Naive B cell (primary cell): ENCODE measurements around the gene BLM. TPM values are rescaled to one million over a fixed set of nuclear protein-coding genes. Genes with fewer than 3 reads are reported as not detected.
"Not testable (repeated sequence)": the region's sequence is repeated elsewhere in the genome, so short reads cannot be mapped to it uniquely, and the experiment has no call there.

Experiments
- ATAC-seq, 2 donors: fragments of 150-1000 bp; cut with Tn5 transposase; 2 replicates each; pipeline ENCODE4 v1.10.0; 2021; ENCODE audit warnings: low read depth in 2 of 2, mild to moderate bottlenecking in 2 of 2, moderate library complexity in 2 of 2
- DNase-seq: peaks from one replicate; pipeline ENCODE4 v3.0.0; 2022
- H3K27ac Mint-ChIP-seq, 6 donors: one replicate each; pipeline ENCODE4 v1.8.0; 2020 to 2022; ENCODE audit warnings: mild to moderate bottlenecking in 6 of 6, mixed read lengths in 6 of 6, moderate library complexity in 5 of 6, inconsistent platforms in 2 of 6
- H3K27me3 Mint-ChIP-seq, 3 donors: one replicate each; pipeline ENCODE4 v1.8.0; 2021 to 2022; ENCODE audit warnings: mixed read lengths in 3 of 3, mild to moderate bottlenecking in 1 of 3
- H3K36me3 Mint-ChIP-seq, 2 donors: one replicate each; pipeline ENCODE4 v1.8.0; 2020 to 2022; ENCODE audit warnings: mixed read lengths in 2 of 2, inconsistent platforms in 1 of 2, mild to moderate bottlenecking in 1 of 2
- H3K4me1 Mint-ChIP-seq, 3 donors: one replicate each; pipeline ENCODE4 v1.8.0; 2020 to 2022; ENCODE audit warnings: mixed read lengths in 3 of 3, inconsistent platforms in 1 of 3, mild to moderate bottlenecking in 1 of 3, moderate library complexity in 1 of 3
- H3K4me3 Mint-ChIP-seq, 8 donors: one replicate each; pipeline ENCODE4 v1.8.0; 2020 to 2022; ENCODE audit warnings: mild to moderate bottlenecking in 8 of 8, mixed read lengths in 8 of 8, moderate library complexity in 8 of 8, inconsistent platforms in 2 of 8
- H3K9me3 Mint-ChIP-seq, 7 donors: one replicate each; pipeline ENCODE4 v1.8.0; 2020 to 2022; ENCODE audit warnings: mixed read lengths in 7 of 7, mild to moderate bottlenecking in 5 of 7, inconsistent platforms in 2 of 7, moderate library complexity in 1 of 7
- polyA plus RNA-seq, 6 donors: library from polyadenylated mRNA; unstranded; fragments of 300-500 nt; fragmentation: Illumina TruSeq; gene quantifications; one replicate each; pipeline ENCODE4 v1.2.3, GENCODE V29; 2021; ENCODE audit warnings: low read depth in 6 of 6

BLM gene
- polyA plus RNA-seq, 6 donors from 2014 or later = 5.5 to 11.1 (median 6.8) TPM; not detected in 1

GRCh38 chr15:90716317-90716975, 700 bp upstream of the BLM start:
- peaks cover 29 to 38% (median 32%) of the 10 kb centered on the region in 3 donors for H3K4me1 Mint-ChIP-seq
- H3K27ac Mint-ChIP-seq = peak overlapping the region; percentile 87 to 98 (median 97)
- peak overlapping the region; percentile 92 to 99 (median 98) for H3K4me3 Mint-ChIP-seq
- no peak for ATAC-seq
- no peak for DNase-seq
- no peaks in the 10 kb centered on the region for H3K27me3 Mint-ChIP-seq
- H3K36me3 Mint-ChIP-seq = no peaks in the 10 kb centered on the region
- H3K9me3 Mint-ChIP-seq = no peaks in the 10 kb centered on the region

- peak overlapping the region in 4 of 6 donors; percentile 68 to 97 (median 91) for H3K27ac Mint-ChIP-seq
- peaks cover 24 to 33% (median 24%) of the 10 kb centered on the region in 3 donors for H3K4me1 Mint-ChIP-seq
- H3K36me3 Mint-ChIP-seq = no peaks in the 10 kb centered on the region
- no peaks in the 10 kb centered on the region for H3K9me3 Mint-ChIP-seq
- no peak for DNase-seq
- no peak for ATAC-seq
- H3K4me3 Mint-ChIP-seq = peak overlapping the region; percentile 92 to 99 (median 98)
- no peaks in the 10 kb centered on the region for H3K27me3 Mint-ChIP-seq
These were observed 1.1 kb downstream of the BLM start for GRCh38 chr15:90718232-90718631.

GRCh38 chr15:90720131-90720530, 3.0 kb downstream of the BLM start:
- DNase-seq (no peak), ATAC-seq (no peak)
- Mint-ChIP-seq H3K4me3 (peak overlapping the region in 2 of 8 donors; percentile 33 to 81), H3K27me3 (no peaks in the 10 kb centered on the region), H3K27ac (no peak overlapping the region), H3K36me3 (peaks cover 0 to 4% of the 10 kb centered on the region in 2 donors), H3K9me3 (no peaks in the 10 kb centered on the region), H3K4me1 (peaks cover 31 to 42% (median 34%) of the 10 kb centered on the region in 3 donors)

DNA sequence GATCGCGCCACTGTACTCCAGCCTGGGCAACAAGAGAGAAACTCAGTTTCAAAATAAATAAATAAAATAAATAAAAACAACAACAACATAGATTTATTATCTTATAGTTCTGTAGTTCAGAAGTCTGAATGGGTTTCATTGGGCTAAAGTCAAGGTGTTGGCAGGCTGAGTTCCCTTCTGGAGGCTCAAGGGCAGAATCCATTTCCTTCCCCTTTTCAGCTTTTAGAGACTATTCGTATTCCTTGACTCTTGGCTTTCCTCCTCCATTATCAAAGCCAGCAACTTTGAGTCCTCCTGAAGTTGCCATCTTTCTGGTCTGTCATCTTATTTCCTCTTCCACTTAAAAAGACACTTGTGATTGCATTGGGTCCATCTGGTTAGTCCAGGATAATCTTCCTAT, 12.1 kb downstream of the BLM start:
- Mint-ChIP-seq H3K4me1 (peaks cover 17 to 21% (median 18%) of the 10 kb centered on the region in 3 donors), H3K4me3 (no peak overlapping the region), H3K9me3 (peaks cover 0 to 4% (median 0%) of the 10 kb centered on the region in 7 donors), H3K36me3 (peaks cover 0 to 6% of the 10 kb centered on the region in 2 donors), H3K27me3 (no peaks in the 10 kb centered on the region), H3K27ac (peak overlapping the region in 1 of 6 donors; percentile 44)
- no peak for ATAC-seq
- DNase-seq = no peak

GRCh38 chr15:90730290-90730689, 13.1 kb downstream of the BLM start:
- DNase-seq = no peak
- H3K4me1 Mint-ChIP-seq = peaks cover 7 to 11% (median 11%) of the 10 kb centered on the region in 3 donors
- H3K27ac Mint-ChIP-seq = no peak overlapping the region
- H3K9me3 Mint-ChIP-seq = peaks cover 0 to 4% (median 0%) of the 10 kb centered on the region in 7 donors
- ATAC-seq = no peak
- H3K36me3 Mint-ChIP-seq = peaks cover 0 to 3% of the 10 kb centered on the region in 2 donors
- no peak overlapping the region for H3K4me3 Mint-ChIP-seq
- H3K27me3 Mint-ChIP-seq = no peaks in the 10 kb centered on the region

GRCh38 chr15:90735923-90736322, 18.8 kb downstream of the BLM start:
- peaks cover 0 to 17% (median 0%) of the 10 kb centered on the region in 3 donors for H3K4me1 Mint-ChIP-seq
- DNase-seq (no peak), ATAC-seq (no peak)
- no peak overlapping the region for H3K4me3 Mint-ChIP-seq
- peaks cover 0 to 14% of the 10 kb centered on the region in 2 donors for H3K36me3 Mint-ChIP-seq
- H3K27ac Mint-ChIP-seq = no peak overlapping the region
- H3K27me3 Mint-ChIP-seq = no peaks in the 10 kb centered on the region
- H3K9me3 Mint-ChIP-seq = peaks cover 0 to 7% (median 2%) of the 10 kb centered on the region in 7 donors

GRCh38 chr15:90740545-90740944, 23.4 kb downstream of the BLM start:
- H3K4me3 Mint-ChIP-seq, DNase-seq, ATAC-seq, H3K9me3 Mint-ChIP-seq, H3K27me3 Mint-ChIP-seq: not testable (repeated sequence)
- peaks cover 0 to 11% of the 10 kb centered on the region in 2 donors for H3K36me3 Mint-ChIP-seq
- H3K27ac Mint-ChIP-seq = peak overlapping the region in 1 of 6 donors; percentile 11
- H3K4me1 Mint-ChIP-seq = peaks cover 0 to 27% (median 5%) of the 10 kb centered on the region in 3 donors

- peak overlapping the region in 3 of 6 donors; percentile 49 to 72 (median 56) for H3K27ac Mint-ChIP-seq
These were observed 24.9 kb downstream of the BLM start for GRCh38 chr15:90742087-90742486.

DNA sequence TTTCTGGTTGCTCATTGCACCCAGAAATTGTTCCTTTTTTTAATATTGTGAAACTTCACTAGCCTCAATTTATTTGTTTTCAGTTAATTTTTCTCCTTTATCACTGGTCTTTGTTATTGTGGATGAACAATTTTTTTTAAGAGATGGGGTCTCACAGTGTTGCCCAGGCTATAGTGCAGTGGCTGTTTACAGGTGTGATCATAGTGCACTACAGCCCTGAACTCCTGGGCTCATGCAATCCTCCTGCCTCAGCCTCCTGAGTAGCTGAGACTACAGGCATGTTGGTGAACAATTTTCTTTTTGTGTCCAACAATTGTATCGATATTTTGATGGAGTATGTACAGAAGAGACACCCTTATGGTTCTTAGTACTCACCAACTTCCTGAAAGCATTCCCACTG, 26.3 kb downstream of the BLM start:
- H3K27ac Mint-ChIP-seq = peak overlapping the region in 2 of 6 donors; percentile 1 to 80
- no peak for ATAC-seq

More at GRCh38 chr15:90742087-90742486, 24.9 kb downstream of the BLM start:
- ATAC-seq (no peak), DNase-seq (no peak)
- Mint-ChIP-seq H3K36me3 (peaks cover 0 to 7% of the 10 kb centered on the region in 2 donors), H3K27me3 (no peaks in the 10 kb centered on the region), H3K4me3 (no peak overlapping the region), H3K4me1 (peaks cover 4 to 27% (median 8%) of the 10 kb centered on the region in 3 donors), H3K9me3 (peaks cover 0 to 4% (median 0%) of the 10 kb centered on the region in 7 donors)

GRCh38 chr15:90744759-90745402, 27.7 kb downstream of the BLM start:
- Mint-ChIP-seq H3K9me3 (peaks cover 0 to 4% (median 0%) of the 10 kb centered on the region in 7 donors), H3K27ac (no peak overlapping the region), H3K4me1 (peaks cover 6 to 20% (median 8%) of the 10 kb centered on the region in 3 donors), H3K27me3 (no peaks in the 10 kb centered on the region), H3K36me3 (peaks cover 0 to 4% of the 10 kb centered on the region in 2 donors), H3K4me3 (no peak overlapping the region)
- no peak for ATAC-seq
- DNase-seq = no peak

More for the DNA sequence above, 26.3 kb downstream of the BLM start:
- H3K4me1 Mint-ChIP-seq = peaks cover 6 to 25% (median 8%) of the 10 kb centered on the region in 3 donors
- no peak for DNase-seq
- no peaks in the 10 kb centered on the region for H3K27me3 Mint-ChIP-seq
- peaks cover 0 to 9% of the 10 kb centered on the region in 2 donors for H3K36me3 Mint-ChIP-seq
- H3K4me3 Mint-ChIP-seq = peak overlapping the region in 1 of 8 donors; percentile 23
- H3K9me3 Mint-ChIP-seq = peaks cover 0 to 4% (median 0%) of the 10 kb centered on the region in 7 donors

DNA sequence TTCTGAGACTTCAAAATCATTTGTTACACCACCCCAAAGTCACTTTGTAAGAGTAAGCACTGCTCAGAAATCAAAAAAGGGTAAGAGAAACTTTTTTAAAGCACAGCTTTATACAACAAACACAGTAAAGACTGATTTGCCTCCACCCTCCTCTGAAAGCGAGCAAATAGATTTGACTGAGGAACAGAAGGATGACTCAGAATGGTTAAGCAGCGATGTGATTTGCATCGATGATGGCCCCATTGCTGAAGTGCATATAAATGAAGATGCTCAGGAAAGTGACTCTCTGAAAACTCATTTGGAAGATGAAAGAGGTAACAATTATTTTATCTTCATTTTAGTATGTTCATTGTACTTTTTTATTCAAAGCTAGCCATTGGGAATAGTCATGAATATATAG, 32.6 kb downstream of the BLM start:
- no peak overlapping the region for H3K4me3 Mint-ChIP-seq
- H3K27ac Mint-ChIP-seq = peak overlapping the region in 1 of 6 donors; percentile 34
- peaks cover 0 to 6% (median 3%) of the 10 kb centered on the region in 3 donors for H3K4me1 Mint-ChIP-seq
- no peaks in the 10 kb centered on the region for H3K9me3 Mint-ChIP-seq
- no peaks in the 10 kb centered on the region for H3K27me3 Mint-ChIP-seq
- DNase-seq (no peak), ATAC-seq (no peak)
- H3K36me3 Mint-ChIP-seq = peaks cover 0 to 20% of the 10 kb centered on the region in 2 donors

DNA sequence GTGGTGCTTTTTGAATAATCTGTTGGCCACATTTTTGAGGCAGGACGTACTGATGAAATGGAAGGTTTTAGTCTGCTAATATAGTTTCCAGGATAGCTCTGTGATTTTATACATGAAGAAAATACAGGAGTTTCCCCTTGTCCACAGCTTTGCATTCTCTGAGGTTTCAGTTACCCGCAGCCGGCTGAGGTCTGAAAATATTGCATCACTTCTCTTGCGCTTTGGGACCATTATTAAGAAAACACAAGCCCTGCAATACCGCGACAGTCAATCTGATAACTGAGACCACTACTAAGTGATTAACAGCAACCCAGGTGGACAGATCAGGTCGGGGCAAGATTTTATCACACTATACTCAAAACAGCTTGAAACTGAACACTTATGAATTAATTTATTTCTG, 33.0 kb downstream of the BLM start:
- no peak for ATAC-seq
- Mint-ChIP-seq H3K4me3 (no peak overlapping the region), H3K36me3 (peaks cover 1 to 20% of the 10 kb centered on the region in 2 donors), H3K9me3 (no peaks in the 10 kb centered on the region), H3K27me3 (no peaks in the 10 kb centered on the region), H3K4me1 (peaks cover 0 to 6% (median 3%) of the 10 kb centered on the region in 3 donors), H3K27ac (peak overlapping the region in 1 of 6 donors; percentile 10)
- no peak for DNase-seq

GRCh38 chr15:90751300-90751825, 34.2 kb downstream of the BLM start:
- no peak overlapping the region for H3K4me3 Mint-ChIP-seq
- no peaks in the 10 kb centered on the region for H3K9me3 Mint-ChIP-seq
- peaks cover 9 to 20% of the 10 kb centered on the region in 2 donors for H3K36me3 Mint-ChIP-seq
- H3K27me3 Mint-ChIP-seq = no peaks in the 10 kb centered on the region
- ATAC-seq (no peak), DNase-seq (no peak)
- H3K27ac Mint-ChIP-seq = no peak overlapping the region
- H3K4me1 Mint-ChIP-seq = peaks cover 0 to 6% (median 0%) of the 10 kb centered on the region in 3 donors
